ENCODE data around the gene SPRYD7.

DNA sequence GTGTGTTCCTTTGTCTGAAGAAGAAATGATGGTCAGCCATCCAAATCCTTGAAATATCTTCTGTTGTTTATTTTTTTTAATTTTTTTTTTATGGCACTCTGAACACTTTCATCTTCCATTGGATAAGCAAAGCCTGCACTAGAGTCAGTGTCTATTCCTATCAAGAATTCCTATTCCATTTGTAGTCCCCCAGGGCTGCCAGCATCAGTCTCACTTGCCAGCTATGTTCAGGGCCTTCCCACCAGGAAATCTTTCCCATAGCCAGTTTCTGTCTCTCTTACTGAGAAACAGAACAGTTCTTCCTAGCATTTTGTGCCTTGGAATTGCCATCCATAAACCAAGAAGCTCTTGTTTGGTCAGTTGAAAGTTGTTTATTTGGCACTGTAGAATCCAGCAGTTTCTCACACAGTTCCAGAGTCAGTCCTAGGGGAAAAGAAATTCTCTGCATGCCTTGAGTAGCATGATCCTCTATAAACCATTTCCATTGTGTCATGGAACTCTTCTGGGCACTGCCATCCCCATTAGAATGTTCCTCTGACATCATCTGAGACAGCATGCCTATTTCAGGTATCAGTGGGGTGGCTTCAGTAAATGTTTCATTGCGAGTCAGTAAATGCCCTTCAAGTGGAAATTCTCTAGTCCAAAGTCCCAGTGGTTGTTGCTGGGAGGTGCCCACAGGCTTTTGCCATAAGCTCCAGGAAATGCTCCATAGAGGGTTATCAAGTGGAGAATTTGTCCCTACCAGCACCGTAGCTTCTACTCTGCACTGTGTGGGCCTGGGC, 18.7 kb upstream of the SPRYD7 start:
- TF ChIP-seq, protein P1, sequence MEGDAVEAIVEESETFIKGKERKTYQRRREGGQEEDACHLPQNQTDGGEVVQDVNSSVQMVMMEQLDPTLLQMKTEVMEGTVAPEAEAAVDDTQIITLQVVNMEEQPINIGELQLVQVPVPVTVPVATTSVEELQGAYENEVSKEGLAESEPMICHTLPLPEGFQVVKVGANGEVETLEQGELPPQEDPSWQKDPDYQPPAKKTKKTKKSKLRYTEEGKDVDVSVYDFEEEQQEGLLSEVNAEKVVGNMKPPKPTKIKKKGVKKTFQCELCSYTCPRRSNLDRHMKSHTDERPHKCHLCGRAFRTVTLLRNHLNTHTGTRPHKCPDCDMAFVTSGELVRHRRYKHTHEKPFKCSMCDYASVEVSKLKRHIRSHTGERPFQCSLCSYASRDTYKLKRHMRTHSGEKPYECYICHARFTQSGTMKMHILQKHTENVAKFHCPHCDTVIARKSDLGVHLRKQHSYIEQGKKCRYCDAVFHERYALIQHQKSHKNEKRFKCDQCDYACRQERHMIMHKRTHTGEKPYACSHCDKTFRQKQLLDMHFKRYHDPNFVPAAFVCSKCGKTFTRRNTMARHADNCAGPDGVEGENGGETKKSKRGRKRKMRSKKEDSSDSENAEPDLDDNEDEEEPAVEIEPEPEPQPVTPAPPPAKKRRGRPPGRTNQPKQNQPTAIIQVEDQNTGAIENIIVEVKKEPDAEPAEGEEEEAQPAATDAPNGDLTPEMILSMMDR (IDR thresholded peaks at IDR 0.05; ENCODE audit: low read length): no peak
- no peak for TF ChIP-seq EZH2 (IDR thresholded peaks at IDR 0.05; ENCODE audit: borderline replicate concordance, low read length)
